Fibroblast of skin of right biceps (primary cell): ENCODE measurements around the gene DGUOK.

Experiments
- DNase-seq: peaks from one replicate; pipeline ENCODE4 v3.0.0-alpha.2; 2013

Gene DGUOK

GRCh38 chr2:73999881-74000597 lies 73.4 kb downstream of the DGUOK start:
- DNase-seq: no peak

GRCh38 chr2:74000666-74001065 lies 74.0 kb downstream of the DGUOK start:
- no peak for DNase-seq

- DNase-seq: no peak
Measured at GRCh38 chr2:74001121-74001520, 74.4 kb downstream of the DGUOK start.

- no peak for DNase-seq
Measured at GRCh38 chr2:74001781-74002504, 75.3 kb downstream of the DGUOK start.

GRCh38 chr2:74002505-74003421 lies 76.1 kb downstream of the DGUOK start:
- peak; percentile 86 for DNase-seq

GRCh38 chr2:74003494-74004211 lies 77.0 kb downstream of the DGUOK start:
- peak; percentile 91 for DNase-seq

- DNase-seq: no peak
Measured at GRCh38 chr2:74004212-74005182, 77.8 kb downstream of the DGUOK start.

GRCh38 chr2:74005786-74006185 lies 79.1 kb downstream of the DGUOK start:
- no peak for DNase-seq

GRCh38 chr2:74006459-74006858 lies 79.8 kb downstream of the DGUOK start:
- no peak for DNase-seq

- DNase-seq: peak; percentile 48
Measured at GRCh38 chr2:74007121-74007520, 80.4 kb downstream of the DGUOK start.

- no peak for DNase-seq
Measured at GRCh38 chr2:74007711-74008110, 81.0 kb downstream of the DGUOK start.
